GM19043 (cell line): ENCODE measurements around the gene ADAMTS19.

Experiments
- ATAC-seq: cut with Tn5 transposase; IDR thresholded peaks from one replicate; pipeline ENCODE4 v1.9.1; 2021; ENCODE audit warnings: low read depth; ENCODE audit not compliant: unreplicated experiment

The ADAMTS19 gene

GRCh38 chr5:129664336-129664937, 204.3 kb downstream of the ADAMTS19 start:
- peak; percentile 67 for ATAC-seq

GRCh38 chr5:129670957-129671500, 210.9 kb downstream of the ADAMTS19 start:
- no peak for ATAC-seq

GRCh38 chr5:129672006-129672405, 211.9 kb downstream of the ADAMTS19 start:
- ATAC-seq: no peak

- ATAC-seq: no peak
These were observed 219.6 kb downstream of the ADAMTS19 start for GRCh38 chr5:129679671-129680070.

- ATAC-seq: no peak
These were observed 227.8 kb downstream of the ADAMTS19 start for GRCh38 chr5:129687941-129688340.

GRCh38 chr5:129689045-129689444, 228.9 kb downstream of the ADAMTS19 start:
- no peak for ATAC-seq

- ATAC-seq: no peak
These were observed 231.1 kb downstream of the ADAMTS19 start for GRCh38 chr5:129691220-129691619.

- no peak for ATAC-seq
These were observed 236.5 kb downstream of the ADAMTS19 start for GRCh38 chr5:129696636-129697035.

- ATAC-seq: no peak
These were observed 238.6 kb downstream of the ADAMTS19 start for GRCh38 chr5:129698661-129699060.

GRCh38 chr5:129716235-129716634, 256.1 kb downstream of the ADAMTS19 start:
- no peak for ATAC-seq

- ATAC-seq: no peak
These were observed 256.6 kb downstream of the ADAMTS19 start for GRCh38 chr5:129716651-129717050.

- no peak for ATAC-seq
These were observed 257.7 kb downstream of the ADAMTS19 start for GRCh38 chr5:129717751-129718310.

GRCh38 chr5:129718471-129719090, 258.5 kb downstream of the ADAMTS19 start:
- no peak for ATAC-seq

- no peak for ATAC-seq
These were observed 264.1 kb downstream of the ADAMTS19 start for GRCh38 chr5:129724222-129724621.

- ATAC-seq: no peak
These were observed 264.5 kb downstream of the ADAMTS19 start for GRCh38 chr5:129724647-129725046.

GRCh38 chr5:129739773-129740172, 279.7 kb downstream of the ADAMTS19 start:
- no peak for ATAC-seq

- ATAC-seq: no peak
These were observed 283.6 kb downstream of the ADAMTS19 start for GRCh38 chr5:129743541-129744187.

GRCh38 chr5:129745997-129746396, 285.9 kb downstream of the ADAMTS19 start:
- ATAC-seq: no peak

GRCh38 chr5:129746876-129747275, 286.8 kb downstream of the ADAMTS19 start:
- no peak for ATAC-seq

- no peak for ATAC-seq
These were observed 287.7 kb downstream of the ADAMTS19 start, which contains the start of gene MINAR2 for GRCh38 chr5:129747572-129748407. MINAR2 (plus strand) TSS chr5:129748094; CDS start chr5:129748191, 97 bp downstream.
